HepG2 (cell line): ENCODE measurements around the gene ADARB2.

Source experiments
- ATRX ChIP-seq: sonication (generic); formaldehyde crosslinking; IDR thresholded peaks from 2 replicates; pipeline ENCODE4 v1.4.0; 2020; ENCODE audit warnings: missing genetic modification reagents, borderline replicate concordance
- CTCF ChIP-seq: sonication (generic); formaldehyde crosslinking; IDR thresholded peaks from 2 replicates; pipeline ENCODE4 v1.5.0; 2020; ENCODE audit warnings: mild to moderate bottlenecking, missing genetic modification reagents, moderate library complexity
- ZNF362 ChIP-seq: sonication (generic); formaldehyde crosslinking; IDR thresholded peaks from 2 replicates; pipeline ENCODE4 v1.4.0; 2020; ENCODE audit warnings: missing genetic modification reagents, mild to moderate bottlenecking, borderline replicate concordance

- TF ChIP-seq CTCF (CRISPR knock-in tag) (no peak), ZNF362 (CRISPR knock-in tag) (no peak), ATRX (CRISPR knock-in tag) (no peak)
These were observed 187.6 kb downstream of the ADARB2 start for GRCh38 chr10:1549591-1550290.
